Lower lobe of right lung (tissue), 2 donors: ENCODE measurements around the gene WIPF1. TPM values are rescaled to one million over a fixed set of nuclear protein-coding genes. Genes with fewer than 3 reads are reported as not detected.

Source experiments
- ATAC-seq, 2 donors: fragments of 200-7000 bp; cut with Tn5 transposase; one replicate each; pipeline ENCODE4 v1.9.1; 2020 to 2022; ENCODE audit warnings: mild to moderate bottlenecking in 2 of 2, moderate library complexity in 2 of 2
- DNase-seq: peaks from one replicate; pipeline ENCODE4 v3.0.0-alpha.2; 2020
- H3K27ac ChIP-seq: fragments of 200-600 bp; one replicate; pipeline ENCODE4 v1.8.0; 2022
- H3K27me3 ChIP-seq: fragments of 200-600 bp; one replicate; pipeline ENCODE4 v1.8.0; 2022; ENCODE audit warnings: low read depth
- H3K36me3 ChIP-seq: fragments of 200-600 bp; one replicate; pipeline ENCODE4 v1.8.0; 2022; ENCODE audit warnings: mild to moderate bottlenecking
- H3K4me1 ChIP-seq: fragments of 200-600 bp; one replicate; pipeline ENCODE4 v1.8.0; 2022
- H3K4me3 ChIP-seq: fragments of 200-600 bp; one replicate; pipeline ENCODE4 v1.8.0; 2022; ENCODE audit warnings: mild to moderate bottlenecking
- H3K9me3 ChIP-seq: fragments of 200-600 bp; one replicate; pipeline ENCODE4 v1.8.0; 2022
- intact Hi-C: fragments of 100-400 bp; cut with DNase I; formaldehyde crosslinking; loops from one replicate; pipeline ENCODE4 v1.11.0; 2022
- total RNA-seq: library from RNA; stranded (reverse); fragmentation: NEBNext Ultra II Directional; extraction: Animal tissue kit (Norgen Biotek cat#: 25700); gene quantifications from one replicate; pipeline ENCODE4 v1.2.1, GENCODE V29; 2021
- TF ChIP-seq, protein P1 (sequence below): fragments of 200-600 bp; IDR thresholded peaks from one replicate; pipeline ENCODE4 v1.8.0; 2022; ENCODE audit warnings: antibody characterized with exemption, mild to moderate bottlenecking
- donor health status: DM: no; HTN: yes; CAD: no; lungs with severe emphysema.

WIPF1 gene
- total RNA-seq, 1 donor from 2014 or later, result 84.4 TPM

- intact Hi-C loops, result no loop called here
- H3K27ac ChIP-seq, result no peak overlapping the region
- H3K4me1 ChIP-seq, result peaks cover 30% of the 10 kb centered on the region
These were observed 20.6 kb upstream of the WIPF1 start for GRCh38 chr2:174618179-174618578.

DNA sequence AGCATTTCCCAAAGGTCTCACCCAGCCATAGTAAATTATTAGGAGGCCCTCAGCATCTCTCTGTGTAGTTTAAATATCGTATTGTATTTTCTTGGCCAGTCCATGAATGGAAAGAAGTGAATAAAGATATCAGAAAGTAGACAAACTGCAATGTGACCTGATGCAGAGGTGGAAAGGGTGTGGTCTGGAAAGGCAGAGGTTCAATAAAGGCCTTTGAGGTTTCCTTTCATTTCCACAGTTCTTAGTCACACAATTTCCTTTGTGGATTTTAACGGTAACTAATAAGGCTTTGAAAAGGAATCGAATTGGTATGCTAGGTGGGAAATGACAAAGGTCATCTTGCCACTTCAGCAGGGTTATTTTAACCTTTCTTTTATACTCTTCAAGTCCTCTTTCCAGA is 20.1 kb upstream of the WIPF1 start:
- ATAC-seq (no peak), DNase-seq (no peak)
- Histone ChIP-seq H3K9me3 (no peaks in the 10 kb centered on the region), H3K4me3 (no peak overlapping the region), H3K27ac (no peak overlapping the region), H3K36me3 (peaks cover 5% of the 10 kb centered on the region), H3K27me3 (no peaks in the 10 kb centered on the region), H3K4me1 (peaks cover 30% of the 10 kb centered on the region)
- TF ChIP-seq, protein P1, sequence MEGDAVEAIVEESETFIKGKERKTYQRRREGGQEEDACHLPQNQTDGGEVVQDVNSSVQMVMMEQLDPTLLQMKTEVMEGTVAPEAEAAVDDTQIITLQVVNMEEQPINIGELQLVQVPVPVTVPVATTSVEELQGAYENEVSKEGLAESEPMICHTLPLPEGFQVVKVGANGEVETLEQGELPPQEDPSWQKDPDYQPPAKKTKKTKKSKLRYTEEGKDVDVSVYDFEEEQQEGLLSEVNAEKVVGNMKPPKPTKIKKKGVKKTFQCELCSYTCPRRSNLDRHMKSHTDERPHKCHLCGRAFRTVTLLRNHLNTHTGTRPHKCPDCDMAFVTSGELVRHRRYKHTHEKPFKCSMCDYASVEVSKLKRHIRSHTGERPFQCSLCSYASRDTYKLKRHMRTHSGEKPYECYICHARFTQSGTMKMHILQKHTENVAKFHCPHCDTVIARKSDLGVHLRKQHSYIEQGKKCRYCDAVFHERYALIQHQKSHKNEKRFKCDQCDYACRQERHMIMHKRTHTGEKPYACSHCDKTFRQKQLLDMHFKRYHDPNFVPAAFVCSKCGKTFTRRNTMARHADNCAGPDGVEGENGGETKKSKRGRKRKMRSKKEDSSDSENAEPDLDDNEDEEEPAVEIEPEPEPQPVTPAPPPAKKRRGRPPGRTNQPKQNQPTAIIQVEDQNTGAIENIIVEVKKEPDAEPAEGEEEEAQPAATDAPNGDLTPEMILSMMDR, result no peak
- intact Hi-C loops, result no loop called here

More at GRCh38 chr2:174618179-174618578, 20.6 kb upstream of the WIPF1 start:
- DNase-seq, result no peak
- Histone ChIP-seq H3K9me3 (no peaks in the 10 kb centered on the region), H3K27me3 (no peaks in the 10 kb centered on the region), H3K4me3 (no peak overlapping the region), H3K36me3 (peaks cover 5% of the 10 kb centered on the region)
- ATAC-seq, result no peak
- TF ChIP-seq, protein P1, result no peak

DNA sequence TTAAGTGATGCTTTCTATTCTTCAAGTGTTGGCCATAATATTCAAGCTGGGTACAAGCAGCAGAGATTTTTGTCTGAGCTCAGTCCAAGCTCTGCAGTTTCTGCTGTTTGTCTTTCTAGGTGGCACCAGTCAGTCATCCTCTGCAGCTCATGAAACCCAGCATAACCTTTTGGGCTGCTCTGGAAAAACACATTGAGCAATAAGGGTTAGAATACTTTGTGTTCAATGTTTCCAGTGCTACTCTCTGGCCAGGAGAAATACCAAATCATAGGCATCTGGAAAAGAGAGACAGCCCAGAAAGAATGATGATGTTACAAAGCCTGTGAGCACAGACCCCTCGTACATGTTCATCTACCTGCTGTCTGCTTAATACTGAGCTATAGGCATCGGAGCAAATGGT is 19.5 kb upstream of the WIPF1 start:
- H3K9me3 ChIP-seq, result no peaks in the 10 kb centered on the region
- H3K27ac ChIP-seq, result no peak overlapping the region

GRCh38 chr2:174615871-174616436 is 18.4 kb upstream of the WIPF1 start:
- H3K27ac ChIP-seq, result no peak overlapping the region

More for the DNA sequence above, 19.5 kb upstream of the WIPF1 start:
- Histone ChIP-seq H3K27me3 (no peaks in the 10 kb centered on the region), H3K4me1 (peaks cover 30% of the 10 kb centered on the region), H3K36me3 (peaks cover 5% of the 10 kb centered on the region), H3K4me3 (no peak overlapping the region)
- intact Hi-C loops, result no loop called here
- DNase-seq, result no peak
- TF ChIP-seq, protein P1, result no peak
- ATAC-seq, result no peak

GRCh38 chr2:174614261-174614660 is 16.7 kb upstream of the WIPF1 start:
- TF ChIP-seq, protein P1, result no peak
- Histone ChIP-seq H3K27ac (no peak overlapping the region), H3K4me1 (peaks cover 35% of the 10 kb centered on the region), H3K9me3 (no peaks in the 10 kb centered on the region), H3K27me3 (no peaks in the 10 kb centered on the region), H3K4me3 (no peak overlapping the region), H3K36me3 (no peaks in the 10 kb centered on the region)
- DNase-seq (no peak), ATAC-seq (peak in 1 of 2 donors; percentile 75)
- intact Hi-C loops, result no loop called here

More at GRCh38 chr2:174615871-174616436, 18.4 kb upstream of the WIPF1 start:
- no peak overlapping the region for H3K4me3 ChIP-seq
- DNase-seq (no peak), ATAC-seq (peak in 1 of 2 donors; percentile 10)
- no peaks in the 10 kb centered on the region for H3K36me3 ChIP-seq
- H3K4me1 ChIP-seq, result peaks cover 32% of the 10 kb centered on the region
- H3K27me3 ChIP-seq, result no peaks in the 10 kb centered on the region
- TF ChIP-seq, protein P1, result no peak
- intact Hi-C loops, result no loop called here
- no peaks in the 10 kb centered on the region for H3K9me3 ChIP-seq
